Measurements from ENCODE around the gene AOC3.

GRCh38 chr17:42889809-42890208, 38.8 kb downstream of the AOC3 start:
- TF ChIP-seq CTCF (IDR thresholded peaks at IDR 0.05 in 8 of 11, conservative IDR thresholded peaks at IDR 0.05 in 3 of 11) (no peak), POLR2A (IDR thresholded peaks at IDR 0.05) (no peak)
